Liver (tissue), 9 donors: ENCODE data around the gene GREB1L. TPM values are rescaled to one million over a fixed set of nuclear protein-coding genes. Genes with fewer than 3 reads are reported as not detected.
A peak's percentile ranks its signal among the peaks of the same experiment; 100 is the strongest.

Source experiments
- DNase-seq: peaks from one replicate; pipeline ENCODE4 v3.0.0-alpha.2; 2017; ENCODE audit warnings: low spot score
- H3K27ac ChIP-seq, 2 donors: one replicate each; pipeline ENCODE4 v1.7.0; 2013; ENCODE audit warnings: inconsistent platforms in 2 of 2, low read length in 2 of 2, control low read depth in 1 of 2, low read depth in 1 of 2, mild to moderate bottlenecking in 1 of 2
- H3K27me3 ChIP-seq, 4 donors: one replicate each; pipeline versions ENCODE4 v1.6.1 to v1.7.0; 2013; ENCODE audit warnings: low read length in 3 of 4, inconsistent platforms in 1 of 4, mild to moderate bottlenecking in 1 of 4, moderate library complexity in 1 of 4; ENCODE audit not compliant: control insufficient read depth in 4 of 4, insufficient read depth in 4 of 4
- H3K36me3 ChIP-seq, 4 donors: one replicate each; pipeline versions ENCODE4 v1.6.1 to v1.7.0; 2013; ENCODE audit warnings: low read length in 3 of 4, mild to moderate bottlenecking in 3 of 4, low read depth in 1 of 4, moderate library complexity in 1 of 4; ENCODE audit not compliant: control insufficient read depth in 4 of 4, insufficient read depth in 3 of 4
- H3K4me1 ChIP-seq, 4 donors: one replicate each; pipeline versions ENCODE4 v1.6.1 to v1.7.0; 2013; ENCODE audit warnings: low read length in 3 of 4, mild to moderate bottlenecking in 3 of 4, moderate library complexity in 1 of 4; ENCODE audit not compliant: control insufficient read depth in 4 of 4, insufficient read depth in 4 of 4
- H3K4me3 ChIP-seq, 3 donors: one replicate each; pipeline versions ENCODE4 v1.6.1 to v1.7.0; 2013; ENCODE audit warnings: low read length in 3 of 3, control low read depth in 1 of 3, low read depth in 1 of 3, mild to moderate bottlenecking in 1 of 3
- H3K9ac ChIP-seq, 2 donors: one replicate each; pipeline ENCODE4 v1.7.0; 2013; ENCODE audit warnings: low read length in 2 of 2, mild to moderate bottlenecking in 2 of 2, moderate library complexity in 2 of 2, control low read depth in 1 of 2, low read depth in 1 of 2
- H3K9me3 ChIP-seq, 4 donors: one replicate each; pipeline versions ENCODE4 v1.6.1 to v1.7.0; 2013; ENCODE audit warnings: low read length in 3 of 4; ENCODE audit not compliant: control insufficient read depth in 4 of 4
- ATF3 ChIP-seq: IDR thresholded peaks from 2 replicates; pipeline ENCODE4 v1.6.1; 2016; ENCODE audit warnings: antibody characterized with exemption
- CTCF ChIP-seq: fragments of 150-350 bp; IDR thresholded peaks from 2 replicates; pipeline ENCODE4 v1.5.1; 2017; ENCODE audit warnings: improper control_type of control experiment, low read depth, low read length; ENCODE audit not compliant: missing input control
- EGR1 ChIP-seq, 2 donors: IDR thresholded peaks; 2 replicates each; pipeline ENCODE4 v1.6.1; 2016 to 2018; ENCODE audit warnings: antibody characterized with exemption in 2 of 2, low read depth in 2 of 2
- FOXA1 ChIP-seq: IDR thresholded peaks from 2 replicates; pipeline ENCODE4 v1.6.1; 2016; ENCODE audit warnings: antibody characterized with exemption
- FOXA2 ChIP-seq: IDR thresholded peaks from 2 replicates; pipeline ENCODE4 v1.6.1; 2016; ENCODE audit warnings: antibody characterized with exemption
- GABPA ChIP-seq, 2 donors: IDR thresholded peaks in 1 of 2; conservative IDR thresholded peaks in 1 of 2; 2 replicates each; pipeline ENCODE4 v1.6.1; 2016; ENCODE audit warnings: antibody characterized with exemption in 2 of 2, mild to moderate bottlenecking in 1 of 2, moderate library complexity in 1 of 2
- HNF4A ChIP-seq, 2 donors: conservative IDR thresholded peaks; 2 replicates each; pipeline ENCODE4 v1.6.1; 2016; ENCODE audit warnings: antibody characterized with exemption in 2 of 2, mild to moderate bottlenecking in 2 of 2
- HNF4G ChIP-seq: IDR thresholded peaks from 2 replicates; pipeline ENCODE4 v1.6.1; 2016; ENCODE audit warnings: antibody characterized with exemption
- JUND ChIP-seq, 2 donors: IDR thresholded peaks; 2 replicates each; pipeline ENCODE4 v1.6.1; 2016; ENCODE audit warnings: antibody characterized with exemption in 2 of 2
- MAX ChIP-seq: IDR thresholded peaks from 2 replicates; pipeline ENCODE4 v1.6.1; 2016; ENCODE audit warnings: antibody characterized with exemption
- NR2F2 ChIP-seq: IDR thresholded peaks from 2 replicates; pipeline ENCODE4 v1.6.1; 2016; ENCODE audit warnings: antibody characterized with exemption
- RAD21 ChIP-seq, 2 donors: IDR thresholded peaks; 2 replicates each; pipeline ENCODE4 v1.6.1; 2016; ENCODE audit warnings: antibody characterized with exemption in 2 of 2, mild to moderate bottlenecking in 2 of 2
- REST ChIP-seq: IDR thresholded peaks from 2 replicates; pipeline ENCODE4 v1.6.1; 2016; ENCODE audit warnings: antibody characterized with exemption, mild to moderate bottlenecking
- SP1 ChIP-seq: IDR thresholded peaks from 2 replicates; pipeline ENCODE4 v1.6.1; 2018; ENCODE audit warnings: antibody characterized with exemption, mild to moderate bottlenecking
- TAF1 ChIP-seq: conservative IDR thresholded peaks from 2 replicates; pipeline ENCODE4 v1.6.1; 2016; ENCODE audit warnings: antibody characterized with exemption, mild to moderate bottlenecking
- YY1 ChIP-seq: IDR thresholded peaks from 2 replicates; pipeline ENCODE4 v1.6.1; 2016; ENCODE audit warnings: antibody characterized with exemption, mild to moderate bottlenecking
- ZBTB33 ChIP-seq: IDR thresholded peaks from 2 replicates; pipeline ENCODE4 v1.6.1; 2016; ENCODE audit warnings: antibody characterized with exemption
- WGBS: extraction: QIAGEN DNeasy Blood & Tissue Kit; methylation state at CpG from one replicate; pipeline ENCODE4 v1.1.7; 2013; 5-methylcytosine and 5-hydroxymethylcytosine counted together
- polyA plus RNA-seq, 2 donors: library from polyadenylated mRNA; stranded (reverse) in 1 of 2; unstranded in 1 of 2; fragments of 200-250 nt in 1 of 2; fragments of >200 nt in 1 of 2; fragmentation: Nextera tagmentation in 1 of 2; extraction: Ambion mirVana in 1 of 2; gene quantifications; one replicate each; pipeline versions ENCODE4 v1.2.1 to v1.2.3, GENCODE V29; 2013 to 2015
- total RNA-seq, 2 donors: library from RNA; depleted of rRNA; stranded (reverse); fragments of >200 nt; gene quantifications; one replicate each; pipeline ENCODE4 v1.2.3, GENCODE V29; 2014
- donor health status: healthy.
- donor health status: healthy.
- donor health status: healthy.
- donor health status: healthy.
- donor health status: healthy.

The GREB1L gene
- total and polyA plus RNA-seq, 4 donors, result 1.2 to 13.1 (median 3.0) TPM

- no peak overlapping the region for H3K4me3 ChIP-seq
- 45% methylated on average over 6 of the region's 6 CpGs for WGBS
- no peak overlapping the region for H3K9ac ChIP-seq
- no peaks in the 10 kb centered on the region for H3K4me1 ChIP-seq
- H3K27me3 ChIP-seq, result no peaks in the 10 kb centered on the region
- no peaks in the 10 kb centered on the region for H3K36me3 ChIP-seq
- H3K27ac ChIP-seq, result no peak overlapping the region
- DNase-seq, result peak; percentile 50
- no peaks in the 10 kb centered on the region for H3K9me3 ChIP-seq
- TF ChIP-seq CTCF (peak; percentile 80), RAD21 (IDR thresholded peaks at IDR 0.05) (peak; percentile 92 to 94), ATF3 (no peak)
Measured at GRCh38 chr18:21489119-21489750, 247.2 kb downstream of the GREB1L start.

GRCh38 chr18:21489919-21490495 is 248.0 kb downstream of the GREB1L start:
- H3K36me3 ChIP-seq, result no peaks in the 10 kb centered on the region
- 97% methylated on average over 15 of the region's 15 CpGs for WGBS
- no peak overlapping the region for H3K27ac ChIP-seq
- no peak overlapping the region for H3K4me3 ChIP-seq
- TF ChIP-seq HNF4G (no peak), ZBTB33 (no peak), SP1 (no peak), FOXA1 (no peak), FOXA2 (no peak), JUND (IDR thresholded peaks at IDR 0.05) (no peak), HNF4A (conservative IDR thresholded peaks at IDR 0.05) (no peak), YY1 (no peak), RAD21 (IDR thresholded peaks at IDR 0.05) (no peak), NR2F2 (no peak), ATF3 (no peak), REST (no peak), TAF1 (no peak), GABPA (IDR thresholded peaks at IDR 0.05 in 1 of 2, conservative IDR thresholded peaks at IDR 0.05 in 1 of 2) (no peak), CTCF (no peak), MAX (no peak), EGR1 (IDR thresholded peaks at IDR 0.05; ENCODE audit: low read depth in 2 of 2) (no peak)
- DNase-seq, result no peak
- H3K9me3 ChIP-seq, result no peaks in the 10 kb centered on the region
- H3K9ac ChIP-seq, result no peak overlapping the region
- H3K4me1 ChIP-seq, result no peaks in the 10 kb centered on the region
- H3K27me3 ChIP-seq, result no peaks in the 10 kb centered on the region
